GM12872 (cell line): Measurements from ENCODE around the gene GRN.

Experiments used
- CTCF ChIP-seq: IDR thresholded peaks from 3 replicates; pipeline ENCODE4 v1.5.1; 2011; ENCODE audit warnings: low read depth, mild to moderate bottlenecking, low read length, moderate library complexity; ENCODE audit not compliant: insufficient read depth

Gene GRN

GRCh38 chr17:44400226-44400847, 55.2 kb downstream of the GRN start:
- peak; percentile 59; the same call in 2 of the 3 replicates for TF ChIP-seq CTCF
